Measurements from ENCODE around the gene FHOD3.

FHOD3 gene

GRCh38 chr18:36638224-36638623 lies 340.7 kb downstream of the FHOD3 start:
- intact Hi-C loops (cut with DNase I) = no loop called here
- DNase-seq = no peak

- intact Hi-C loops (cut with DNase I) = no loop called here
- no peak for DNase-seq
Measured at GRCh38 chr18:36640021-36640952, 342.8 kb downstream of the FHOD3 start.

- intact Hi-C loops (cut with DNase I) = no loop called here
- no peak for DNase-seq
Measured at GRCh38 chr18:36643061-36643460, 345.5 kb downstream of the FHOD3 start.

GRCh38 chr18:36648803-36649202 lies 351.3 kb downstream of the FHOD3 start:
- intact Hi-C loops (cut with DNase I) = no loop called here

GRCh38 chr18:36649205-36649604 lies 351.7 kb downstream of the FHOD3 start:
- intact Hi-C loops (cut with DNase I) = no loop called here

More at GRCh38 chr18:36648803-36649202, 351.3 kb downstream of the FHOD3 start:
- DNase-seq = no peak

GRCh38 chr18:36650266-36650665 lies 352.8 kb downstream of the FHOD3 start:
- DNase-seq = no peak
- intact Hi-C loops (cut with DNase I) = no loop called here

More at GRCh38 chr18:36649205-36649604, 351.7 kb downstream of the FHOD3 start:
- no peak for DNase-seq

- DNase-seq = no peak
- intact Hi-C loops (cut with DNase I) = no loop called here
Measured at GRCh38 chr18:36650906-36651305, 353.4 kb downstream of the FHOD3 start.

GRCh38 chr18:36652503-36652902 lies 355.0 kb downstream of the FHOD3 start:
- intact Hi-C loops (cut with DNase I) = no loop called here

GRCh38 chr18:36653141-36653869 lies 355.8 kb downstream of the FHOD3 start:
- intact Hi-C loops (cut with DNase I) = no loop called here
- DNase-seq = no peak

More at GRCh38 chr18:36652503-36652902, 355.0 kb downstream of the FHOD3 start:
- DNase-seq = no peak

GRCh38 chr18:36653870-36654269 lies 356.4 kb downstream of the FHOD3 start:
- intact Hi-C loops (cut with DNase I) = no loop called here
- DNase-seq = no peak

GRCh38 chr18:36655074-36655473 lies 357.6 kb downstream of the FHOD3 start:
- no peak for DNase-seq
- intact Hi-C loops (cut with DNase I) = no loop called here

- intact Hi-C loops (cut with DNase I) = no loop called here
- no peak for DNase-seq
Measured at GRCh38 chr18:36655930-36656329, 358.4 kb downstream of the FHOD3 start.

GRCh38 chr18:36658611-36659010 lies 361.1 kb downstream of the FHOD3 start:
- intact Hi-C loops (cut with DNase I) = no loop called here
- DNase-seq = no peak

- DNase-seq = no peak
Measured at GRCh38 chr18:36660311-36660710, 362.8 kb downstream of the FHOD3 start.

GRCh38 chr18:36661999-36662398 lies 364.5 kb downstream of the FHOD3 start:
- intact Hi-C loops (cut with DNase I) = no loop called here
- no peak for DNase-seq

More at GRCh38 chr18:36660311-36660710, 362.8 kb downstream of the FHOD3 start:
- intact Hi-C loops (cut with DNase I) = no loop called here

- intact Hi-C loops (cut with DNase I) = no loop called here
- DNase-seq = no peak
Measured at GRCh38 chr18:36663312-36663711, 365.8 kb downstream of the FHOD3 start.

GRCh38 chr18:36665952-36666351 lies 368.4 kb downstream of the FHOD3 start:
- intact Hi-C loops (cut with DNase I) = no loop called here
- DNase-seq = no peak

GRCh38 chr18:36667811-36668210 lies 370.3 kb downstream of the FHOD3 start:
- no peak for DNase-seq
- intact Hi-C loops (cut with DNase I) = no loop called here

GRCh38 chr18:36668349-36668748 lies 370.8 kb downstream of the FHOD3 start:
- intact Hi-C loops (cut with DNase I) = no loop called here

GRCh38 chr18:36672437-36673344 lies 375.2 kb downstream of the FHOD3 start:
- no peak for DNase-seq
- intact Hi-C loops (cut with DNase I) = no loop called here

More at GRCh38 chr18:36668349-36668748, 370.8 kb downstream of the FHOD3 start:
- no peak for DNase-seq
